ENCODE measurements around the gene CCBE1. TPM values are rescaled to one million over a fixed set of nuclear protein-coding genes. Genes with fewer than 3 reads are reported as not detected.

Gene CCBE1
- 6.3 to 13.3 TPM (median 11.6 TPM) in 5 replicates for total RNA-seq (2022; extraction: Qiagen RNA extraction; ENCODE audit: low read depth)

GRCh38 chr18:59697236-59697932 lies at the start of gene CCBE1:
Gene CCBE1 (minus strand): TSS chr18:59697423.

Other genes starting within 250 kb of the CCBE1 start
- 14.2 to 18.0 TPM (median 15.6 TPM) in 5 replicates for gene PMAIP1, start 202.6 kb upstream of the CCBE1 start, total RNA-seq (2022; extraction: Qiagen RNA extraction; ENCODE audit: low read depth)

Measured in A549 treated with GW870086 at 1 μM for 4 hours (cell line).